ENCODE results near the gene CACNA1S. TPM values are rescaled to one million over a fixed set of nuclear protein-coding genes. Genes with fewer than 3 reads are reported as not detected.

CACNA1S gene
- total RNA-seq, 4 donors from 2014 or later = not detected

DNA sequence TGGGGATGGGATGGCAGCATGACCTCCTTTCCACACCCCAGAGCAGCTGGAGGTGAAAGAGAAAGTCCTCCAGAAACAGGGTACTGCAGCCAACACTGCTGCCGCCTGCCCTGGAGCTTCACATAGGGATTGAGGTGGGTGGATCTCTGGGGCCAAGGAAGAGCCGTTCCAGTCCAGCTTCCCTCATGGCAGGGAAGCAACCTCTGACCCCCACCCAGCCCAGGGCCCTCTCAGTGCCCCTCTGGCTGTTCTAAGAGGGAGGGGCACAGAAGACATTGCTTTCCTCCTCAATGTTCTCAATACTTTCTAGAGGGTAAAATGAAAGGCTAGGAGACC is 94.4 kb downstream of the CACNA1S start:
- no peak for TF ChIP-seq CTCF (IDR thresholded peaks at IDR 0.05; ENCODE audit: low read depth)

GRCh38 chr1:201016943-201017827 is 95.0 kb downstream of the CACNA1S start:
- TF ChIP-seq CTCF (IDR thresholded peaks at IDR 0.05; ENCODE audit: low read depth) = no peak

DNA sequence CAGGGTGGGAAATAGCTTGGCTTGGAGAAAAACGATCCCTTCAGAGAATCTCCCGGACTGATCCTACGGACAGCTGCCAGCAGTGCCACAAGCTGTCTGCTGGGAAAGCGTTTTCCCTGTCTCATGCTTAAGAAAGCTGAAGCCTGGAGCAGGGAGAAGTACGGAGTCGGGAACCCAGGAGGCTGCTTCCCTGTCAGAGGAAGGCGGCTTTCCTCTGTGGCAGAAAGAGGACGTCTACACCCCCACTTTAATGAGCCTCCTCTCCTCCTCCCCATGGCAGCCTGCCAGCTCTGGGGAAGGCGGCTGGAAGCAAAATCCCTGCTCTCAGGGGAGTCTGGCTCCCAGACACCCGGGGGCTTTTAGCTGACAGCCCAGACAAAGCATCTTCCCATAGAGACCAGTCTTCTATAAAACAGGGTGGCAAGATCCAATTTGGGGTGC is 96.0 kb downstream of the CACNA1S start:
- no peak for TF ChIP-seq CTCF (IDR thresholded peaks at IDR 0.05; ENCODE audit: low read depth)

GRCh38 chr1:201015551-201016091 is 96.6 kb downstream of the CACNA1S start:
- no peak for TF ChIP-seq CTCF (IDR thresholded peaks at IDR 0.05; ENCODE audit: low read depth)

- no peak for TF ChIP-seq CTCF (IDR thresholded peaks at IDR 0.05; ENCODE audit: low read depth)
Measured at GRCh38 chr1:201014816-201015200, 97.4 kb downstream of the CACNA1S start.

DNA sequence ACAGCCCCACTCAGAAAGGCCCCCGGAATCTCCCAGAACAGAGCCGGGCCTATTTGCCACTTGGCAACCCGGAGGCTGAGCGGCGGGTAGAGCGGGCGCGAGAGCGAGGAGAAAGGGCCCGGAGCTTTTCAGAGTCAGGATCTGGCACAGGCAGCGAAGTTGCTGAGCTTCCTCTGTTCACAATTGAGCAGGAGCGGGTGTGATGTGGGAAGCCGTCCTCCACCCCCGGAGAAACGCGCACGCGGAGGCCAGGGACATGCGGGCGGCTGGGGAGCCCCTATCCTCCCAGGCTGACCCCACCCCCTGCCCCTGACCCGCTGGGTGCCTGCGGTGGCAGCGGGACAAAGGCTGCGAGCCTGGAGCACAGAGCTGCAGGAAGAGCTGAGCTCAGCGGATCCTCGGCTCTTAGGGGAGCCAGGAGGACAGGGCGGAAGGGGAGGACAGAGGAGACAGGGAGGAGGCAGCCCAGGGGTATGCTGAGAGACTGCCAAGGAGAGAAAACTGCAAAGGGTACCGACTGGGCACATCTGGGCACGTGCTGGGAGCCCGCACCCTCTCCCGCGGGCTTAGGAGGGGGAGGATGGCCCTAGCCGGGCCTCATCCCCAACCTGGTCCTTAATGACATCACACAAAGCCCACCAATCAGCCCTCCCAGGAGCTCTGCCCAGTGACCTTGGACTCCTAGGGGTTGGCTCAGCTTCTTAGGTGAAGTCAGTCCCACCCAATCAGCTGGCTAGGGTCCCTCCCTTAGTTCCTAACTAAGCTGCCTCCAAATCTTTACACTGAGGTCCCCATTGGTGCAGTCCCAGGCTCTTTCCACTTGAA is 98.0 kb downstream of the CACNA1S start:
- TF ChIP-seq CTCF (IDR thresholded peaks at IDR 0.05; ENCODE audit: low read depth) = no peak

DNA sequence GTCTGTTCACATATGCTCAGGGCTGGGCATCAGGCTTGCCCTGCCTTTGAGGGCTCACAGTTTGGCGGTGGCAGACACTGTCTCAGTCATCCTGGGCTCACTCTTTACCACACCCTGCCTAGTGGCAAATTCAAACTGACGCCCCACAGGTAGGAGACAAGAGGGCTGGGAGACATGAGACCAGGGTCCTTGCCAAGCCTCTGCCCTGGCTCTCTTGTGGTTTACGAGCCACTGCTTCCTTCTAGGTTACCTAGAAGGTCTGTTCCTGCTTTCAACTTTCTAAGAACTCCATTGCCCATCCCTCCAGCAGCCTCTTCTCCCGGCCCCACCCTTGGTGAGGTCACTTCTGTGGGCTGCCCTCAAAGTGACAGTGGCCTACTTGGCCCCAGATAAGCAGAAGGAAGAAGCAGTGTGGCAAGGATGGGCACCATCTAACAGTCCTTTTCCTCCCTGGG is 99.2 kb downstream of the CACNA1S start:
- no peak for TF ChIP-seq CTCF (IDR thresholded peaks at IDR 0.05; ENCODE audit: low read depth)
